ENCODE results near the gene GPANK1. TPM values are rescaled to one million over a fixed set of nuclear protein-coding genes. Genes with fewer than 3 reads are reported as not detected.

GPANK1 gene
- total and polyA plus RNA-seq, 9 of the 15 experiments (the other 6 are each of a cell fraction or from before 2014, with no cell fraction given), result 32.2 to 111 (median 46.3) TPM

- TF ChIP-seq MAX (CRISPR knock-in tag; IDR thresholded peaks at IDR 0.05), result peak; percentile 39
- peak; percentile 71 for TF ChIP-seq MTA1 (IDR thresholded peaks at IDR 0.05; ENCODE audit: borderline replicate concordance)
- peak in 1 of 2 experiments; percentile 6; a peak in 1 of 4 replicates for TF ChIP-seq MCM7 (IDR thresholded peaks at IDR 0.05)
- no peak; the same call in 1 of the 2 replicates for TF ChIP-seq TEAD2 (tag; IDR thresholded peaks at IDR 0.05)
- TF ChIP-seq RBM15 (IDR thresholded peaks at IDR 0.05; ENCODE audit: insufficient read depth, low read length), result no peak
- TF ChIP-seq E4F1 (CRISPR knock-in tag; IDR thresholded peaks at IDR 0.05; ENCODE audit: borderline replicate concordance), result peak; percentile 91
- no peak; the same call in none of the 2 replicates for TF ChIP-seq HMGXB4 (CRISPR knock-in tag; IDR thresholded peaks at IDR 0.05)
- no peak for TF ChIP-seq EZH2 (IDR thresholded peaks at IDR 0.05; ENCODE audit: borderline replicate concordance, low read depth, low read length)
- no peak; the same call in 1 of the 2 replicates for TF ChIP-seq HBP1 (CRISPR knock-in tag; IDR thresholded peaks at IDR 0.05)
- peak; percentile 23; the same call in 1 of the 2 replicates for TF ChIP-seq ZNF24 (IDR thresholded peaks at IDR 0.05)
- TF ChIP-seq FOXP4 (CRISPR knock-in tag; IDR thresholded peaks at IDR 0.05; ENCODE audit: borderline replicate concordance), result peak; percentile 92
- TF ChIP-seq ZNF79 (CRISPR knock-in tag; IDR thresholded peaks at IDR 0.05; ENCODE audit: low read depth), result no peak
- TF ChIP-seq POU5F1 (IDR thresholded peaks at IDR 0.05; ENCODE audit: borderline replicate concordance, low read depth, low read length, partially characterized antibody), result peak; percentile 99
- TF ChIP-seq SIN3A (IDR thresholded peaks at IDR 0.05; ENCODE audit: borderline replicate concordance in 2 of 2, control insufficient read depth in 1 of 2, low read depth in 2 of 2, low read length in 2 of 2), result peak; percentile 71 to 95
- no peak for TF ChIP-seq CHD4 (IDR thresholded peaks at IDR 0.05; ENCODE audit: insufficient read depth, insufficient replicate concordance, low read depth, low read length, poor library complexity, severe bottlenecking)
- TF ChIP-seq HNRNPUL1 (IDR thresholded peaks at IDR 0.05; ENCODE audit: low read length), result no peak
Observed at GRCh38 chr6:31702819-31703716, 38.3 kb upstream of the GPANK1 start, which contains the start of gene ABHD16A (continued).
